CD8-positive, alpha-beta memory T cell (primary cell): Measurements from ENCODE around the gene SAP30BP. TPM values are rescaled to one million over a fixed set of nuclear protein-coding genes. Genes with fewer than 3 reads are reported as not detected.

Source experiments
- CTCF ChIA-PET: fragments of 350-600 bp; sonication (Branson Sonifier 250); formaldehyde crosslinking; loops from one replicate; lab custom pipeline; 2021; ENCODE audit warnings: antibody characterized with exemption; lab: Charles Lee
- POLR2A ChIA-PET: fragments of 350-600 bp; sonication (Branson Sonifier 250); formaldehyde crosslinking; loops from one replicate; lab custom pipeline; 2021; ENCODE audit warnings: antibody characterized with exemption; lab: Charles Lee
- DNase-seq, 5 donors: peaks; one replicate each; pipeline versions ENCODE4 v3.0.0 to v3.0.0-alpha.2; 2020 to 2022; ENCODE audit warnings: mixed read lengths in 1 of 5
- H3K27ac ChIP-seq: one replicate; pipeline ENCODE4 v1.7.0; 2013; ENCODE audit warnings: low read depth, mild to moderate bottlenecking, low read length, moderate library complexity
- H3K27me3 ChIP-seq: 2 replicates; pipeline ENCODE4 v1.7.0; 2013; ENCODE audit warnings: low read length, mild to moderate bottlenecking; ENCODE audit not compliant: insufficient read depth, poor library complexity, severe bottlenecking
- H3K36me3 ChIP-seq: 2 replicates; pipeline ENCODE4 v1.7.0; 2013; ENCODE audit warnings: mild to moderate bottlenecking, low read length, moderate library complexity; ENCODE audit not compliant: insufficient read depth
- H3K4me1 ChIP-seq: 2 replicates; pipeline ENCODE4 v1.7.0; 2013; ENCODE audit warnings: mild to moderate bottlenecking, low read length, moderate library complexity; ENCODE audit not compliant: insufficient read depth
- H3K4me3 ChIP-seq: 2 replicates; pipeline ENCODE4 v1.7.0; 2013; ENCODE audit warnings: mild to moderate bottlenecking, low read length
- H3K9me3 ChIP-seq: 2 replicates; pipeline ENCODE4 v1.7.0; 2013; ENCODE audit warnings: mild to moderate bottlenecking, low read length
- H3K27ac Mint-ChIP-seq, 8 donors: one replicate each; pipeline ENCODE4 v1.8.0; 2020 to 2021; ENCODE audit warnings: mixed read lengths in 8 of 8, mild to moderate bottlenecking in 6 of 8, inconsistent platforms in 3 of 8, moderate library complexity in 3 of 8
- H3K27me3 Mint-ChIP-seq, 2 donors: one replicate each; pipeline ENCODE4 v1.8.0; 2020 to 2021; ENCODE audit warnings: mixed read lengths in 2 of 2, mild to moderate bottlenecking in 1 of 2, moderate library complexity in 1 of 2
- H3K36me3 Mint-ChIP-seq, 3 donors: one replicate each; pipeline ENCODE4 v1.8.0; 2020 to 2021; ENCODE audit warnings: mixed read lengths in 3 of 3, inconsistent platforms in 1 of 3, mild to moderate bottlenecking in 1 of 3
- H3K4me1 Mint-ChIP-seq, 3 donors: one replicate each; pipeline ENCODE4 v1.8.0; 2020 to 2021; ENCODE audit warnings: mixed read lengths in 3 of 3, inconsistent platforms in 1 of 3, mild to moderate bottlenecking in 1 of 3
- H3K4me3 Mint-ChIP-seq, 7 donors: one replicate each; pipeline ENCODE4 v1.8.0; 2020 to 2021; ENCODE audit warnings: mixed read lengths in 7 of 7, mild to moderate bottlenecking in 6 of 7, moderate library complexity in 4 of 7, inconsistent platforms in 2 of 7
- H3K9me3 Mint-ChIP-seq, 5 donors: one replicate each; pipeline ENCODE4 v1.8.0; 2020 to 2022; ENCODE audit warnings: mixed read lengths in 5 of 5, mild to moderate bottlenecking in 3 of 5, moderate library complexity in 2 of 5, inconsistent platforms in 1 of 5
- polyA plus RNA-seq: library from polyadenylated mRNA; unstranded; fragments of 300-500 nt; fragmentation: Illumina TruSeq; gene quantifications from one replicate; pipeline ENCODE4 v1.2.3, GENCODE V29; 2021
- total RNA-seq, 2 experiments: library from RNA; stranded (reverse); gene quantifications; one replicate each; pipeline ENCODE4 v1.2.3, GENCODE V29; 2021

Gene SAP30BP
- total and polyA plus RNA-seq, 3 experiments from 2014 or later, result 87.5 to 111 (median 98.0) TPM

- ChIA-PET POLR2A (interaction anchor here (0.6 to 1.3 kb wide), 4 partner anchors 99 to 405 kb away, joined by 3 to 4 read pairs (median 4); partner anchors contain the start of genes GALK1 and GGA3), CTCF (interaction anchor here (0.6 to 2.8 kb wide), 8 partner anchors 10 to 191 kb away, joined by 3 to 12 read pairs (median 3); no protein-coding TSS in a partner anchor)
- Mint-ChIP-seq H3K4me3 (peak overlapping the region in 5 of 7 donors; percentile 23 to 68 (median 51)), H3K36me3 (peaks cover 8 to 47% (median 20%) of the 10 kb centered on the region in 3 donors), H3K9me3 (no peaks in the 10 kb centered on the region), H3K27ac (peak overlapping the region in 3 of 8 donors; percentile 53 to 76 (median 75)), H3K4me1 (peaks cover 12 to 17% (median 14%) of the 10 kb centered on the region in 3 donors), H3K27me3 (no peaks in the 10 kb centered on the region)
- Histone ChIP-seq H3K9me3 (no peaks in the 10 kb centered on the region), H3K4me3 (peak overlapping the region; percentile 35), H3K27me3 (no peaks in the 10 kb centered on the region), H3K4me1 (peaks cover 28% of the 10 kb centered on the region), H3K36me3 (peaks cover 25% of the 10 kb centered on the region), H3K27ac (peak overlapping the region; percentile 96)
- DNase-seq, result no peak
Observed at GRCh38 chr17:75665981-75666380, 1.2 kb upstream of the SAP30BP start.

DNA sequence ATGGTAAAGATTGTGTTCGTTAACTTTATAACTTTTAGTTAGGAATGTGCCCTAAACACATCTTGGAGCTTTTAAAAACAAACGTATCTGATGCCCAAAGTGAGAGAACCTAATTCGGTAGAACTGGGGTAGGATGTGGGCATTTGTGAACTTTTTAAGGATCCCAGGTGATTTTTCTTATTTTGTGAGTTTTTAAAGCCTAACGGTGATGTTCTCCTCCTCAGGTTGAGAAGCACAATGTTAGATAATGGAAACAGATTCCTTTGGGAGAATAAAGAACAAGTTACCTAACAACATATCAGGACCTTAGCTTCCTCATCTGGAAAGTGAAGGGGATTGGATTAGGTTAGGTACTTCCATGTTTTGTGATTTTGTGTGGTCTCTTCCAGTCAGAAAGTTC is 687 bp downstream of the SAP30BP start:
- peak overlapping the region; percentile 98 for H3K4me3 ChIP-seq
- H3K9me3 ChIP-seq, result no peaks in the 10 kb centered on the region
- POLR2A ChIA-PET, result interaction anchor here (1.0 to 1.7 kb wide), 2 partner anchors 9 to 115 kb away, joined by 4 read pairs; no protein-coding TSS in a partner anchor
- Mint-ChIP-seq H3K27me3 (no peaks in the 10 kb centered on the region), H3K9me3 (no peaks in the 10 kb centered on the region), H3K4me3 (no peak overlapping the region), H3K27ac (no peak overlapping the region), H3K4me1 (peaks cover 16 to 22% (median 20%) of the 10 kb centered on the region in 3 donors), H3K36me3 (peaks cover 4 to 50% (median 10%) of the 10 kb centered on the region in 3 donors)
- peaks cover 28% of the 10 kb centered on the region for H3K4me1 ChIP-seq
- H3K27ac ChIP-seq, result peak overlapping the region; percentile 96
- H3K36me3 ChIP-seq, result peaks cover 22% of the 10 kb centered on the region
- no peak for DNase-seq
- CTCF ChIA-PET, result interaction anchor here (0.8 to 2.8 kb wide), 2 partner anchors 81 to 86 kb away, joined by 3 to 12 read pairs; no protein-coding TSS in a partner anchor
- H3K27me3 ChIP-seq, result no peaks in the 10 kb centered on the region

DNA sequence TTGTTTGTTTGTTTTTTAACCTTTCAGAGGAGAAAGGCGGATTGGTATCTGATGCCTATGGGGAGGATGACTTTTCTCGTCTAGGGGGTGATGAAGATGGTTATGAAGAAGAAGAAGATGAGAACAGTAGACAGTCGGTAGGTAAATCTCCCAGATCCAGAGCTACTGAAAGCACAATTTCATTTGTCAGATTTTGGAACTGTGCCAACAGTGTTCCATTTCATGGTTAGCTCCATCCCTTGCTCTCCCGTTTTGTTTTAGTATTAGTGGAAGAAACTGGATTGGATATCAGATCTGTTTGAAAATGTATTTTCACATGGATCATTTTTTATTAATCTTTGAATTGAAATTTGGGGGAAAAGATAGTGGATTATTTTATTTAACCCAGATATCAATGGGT is 1.4 kb downstream of the SAP30BP start:
- no peak for DNase-seq
- no peaks in the 10 kb centered on the region for H3K27me3 ChIP-seq
- H3K36me3 ChIP-seq, result peaks cover 28% of the 10 kb centered on the region
- ChIA-PET POLR2A (no interaction called here), CTCF (no interaction called here)
- no peak overlapping the region for H3K4me3 Mint-ChIP-seq
- H3K36me3 Mint-ChIP-seq, result peaks cover 4 to 54% (median 10%) of the 10 kb centered on the region in 3 donors
- no peak overlapping the region for H3K4me3 ChIP-seq
- H3K4me1 Mint-ChIP-seq, result peaks cover 16 to 22% (median 22%) of the 10 kb centered on the region in 3 donors
- H3K4me1 ChIP-seq, result peaks cover 28% of the 10 kb centered on the region
- no peaks in the 10 kb centered on the region for H3K27me3 Mint-ChIP-seq
- H3K27ac Mint-ChIP-seq, result peak overlapping the region in 2 of 8 donors; percentile 20 to 97
- H3K27ac ChIP-seq, result no peak overlapping the region
- H3K9me3 Mint-ChIP-seq, result no peaks in the 10 kb centered on the region
- H3K9me3 ChIP-seq, result no peaks in the 10 kb centered on the region

DNA sequence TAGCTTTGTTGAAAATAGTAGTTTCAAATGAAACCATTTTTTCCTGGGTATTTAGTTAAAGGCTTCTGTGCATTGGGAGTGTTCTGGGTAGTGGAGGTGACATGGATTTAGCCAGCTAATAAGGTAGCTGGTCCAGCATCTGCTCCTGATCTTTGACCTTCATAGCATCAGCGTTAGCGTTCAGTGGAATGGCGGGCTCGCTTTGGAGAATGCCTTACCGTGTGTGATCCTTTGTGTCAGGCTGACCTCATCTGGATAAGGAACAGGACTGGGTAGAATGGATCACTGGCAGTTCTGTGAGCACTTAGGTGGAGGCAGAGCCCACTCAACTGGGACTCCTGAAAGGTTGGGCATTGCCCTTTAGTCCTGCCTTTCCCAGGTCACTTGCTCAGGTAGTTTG is 3.7 kb downstream of the SAP30BP start:
- peaks cover 28% of the 10 kb centered on the region for H3K4me1 ChIP-seq
- peak overlapping the region in 2 of 7 donors; percentile 23 to 51 for H3K4me3 Mint-ChIP-seq
- ChIA-PET POLR2A (no interaction called here), CTCF (interaction anchor here (1.4 to 7.1 kb wide), 3 partner anchors 14 to 83 kb away, joined by 3 to 77 read pairs (median 7); no protein-coding TSS in a partner anchor)
- peaks cover 15 to 25% (median 19%) of the 10 kb centered on the region in 3 donors for H3K4me1 Mint-ChIP-seq
- no peaks in the 10 kb centered on the region for H3K9me3 ChIP-seq
- H3K4me3 ChIP-seq, result no peak overlapping the region
- peaks cover 33% of the 10 kb centered on the region for H3K36me3 ChIP-seq
- H3K27me3 Mint-ChIP-seq, result no peaks in the 10 kb centered on the region
- H3K27me3 ChIP-seq, result no peaks in the 10 kb centered on the region
- H3K36me3 Mint-ChIP-seq, result peaks cover 0 to 54% (median 9%) of the 10 kb centered on the region in 3 donors
- no peaks in the 10 kb centered on the region for H3K9me3 Mint-ChIP-seq
- DNase-seq, result no peak
- H3K27ac Mint-ChIP-seq, result peak overlapping the region in 2 of 8 donors; percentile 40 to 42
- no peak overlapping the region for H3K27ac ChIP-seq

DNA sequence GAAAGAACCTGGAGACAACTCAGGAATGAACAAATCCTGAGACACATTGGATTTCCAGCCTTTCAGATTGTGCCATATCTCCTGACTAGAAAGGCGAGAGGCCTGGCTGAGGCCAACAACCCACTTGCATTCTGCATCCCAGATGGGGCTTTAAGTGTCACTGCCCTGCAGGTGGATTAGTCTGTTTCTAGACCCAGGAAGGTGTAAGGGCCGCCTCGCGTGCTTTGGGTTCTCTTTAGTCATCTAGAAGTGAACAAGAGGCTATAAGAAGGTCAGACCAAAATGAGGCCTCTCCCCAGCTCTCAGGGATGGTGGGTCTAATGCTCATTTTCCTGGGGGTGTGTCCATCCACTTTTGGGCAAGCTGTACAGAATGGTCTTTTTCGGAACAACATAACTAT is 4.9 kb downstream of the SAP30BP start:
- Mint-ChIP-seq H3K4me3 (peak overlapping the region in 1 of 7 donors; percentile 51), H3K4me1 (peaks cover 20 to 31% (median 23%) of the 10 kb centered on the region in 3 donors), H3K9me3 (no peaks in the 10 kb centered on the region), H3K36me3 (peaks cover 0 to 63% (median 9%) of the 10 kb centered on the region in 3 donors), H3K27me3 (no peaks in the 10 kb centered on the region), H3K27ac (no peak overlapping the region)
- ChIA-PET CTCF (interaction anchor here (1.4 to 7.1 kb wide), 4 partner anchors 13 to 82 kb away, joined by 3 to 77 read pairs (median 5); no protein-coding TSS in a partner anchor), POLR2A (no interaction called here)
- no peak overlapping the region for H3K4me3 ChIP-seq
- H3K27me3 ChIP-seq, result no peaks in the 10 kb centered on the region
- H3K4me1 ChIP-seq, result peaks cover 18% of the 10 kb centered on the region
- H3K36me3 ChIP-seq, result peaks cover 37% of the 10 kb centered on the region
- no peak for DNase-seq
- no peaks in the 10 kb centered on the region for H3K9me3 ChIP-seq
- H3K27ac ChIP-seq, result no peak overlapping the region

DNA sequence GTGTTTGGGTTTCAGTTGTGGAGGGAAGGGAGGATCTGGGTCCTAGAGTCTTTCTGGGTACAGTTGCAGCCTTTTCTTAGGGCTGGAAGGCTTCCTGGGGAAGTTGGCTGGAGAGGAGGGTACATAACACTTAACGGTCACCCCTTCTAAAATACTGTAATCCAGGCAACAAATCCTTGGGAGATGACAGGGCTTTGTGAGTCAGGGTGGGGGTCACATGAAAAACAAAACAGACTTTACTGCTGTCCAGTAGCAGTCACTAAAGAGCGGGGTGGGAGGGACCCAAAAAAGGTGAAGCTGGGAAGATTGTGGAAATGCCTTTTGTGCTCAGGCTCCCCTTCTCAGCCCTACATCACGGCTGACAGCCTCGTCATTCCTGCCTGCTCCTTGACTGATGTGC is 6.3 kb downstream of the SAP30BP start:
- H3K9me3 Mint-ChIP-seq, result no peaks in the 10 kb centered on the region
- ChIA-PET POLR2A (no interaction called here), CTCF (interaction anchor here (5.4 to 7.1 kb wide), 2 partner anchors 75 to 80 kb away, joined by 17 to 77 read pairs; no protein-coding TSS in a partner anchor)
- Histone ChIP-seq H3K9me3 (no peaks in the 10 kb centered on the region), H3K36me3 (peaks cover 37% of the 10 kb centered on the region), H3K27me3 (no peaks in the 10 kb centered on the region), H3K4me3 (no peak overlapping the region), H3K27ac (no peak overlapping the region), H3K4me1 (peaks cover 8% of the 10 kb centered on the region)
- peaks cover 0 to 66% (median 6%) of the 10 kb centered on the region in 3 donors for H3K36me3 Mint-ChIP-seq
- H3K27me3 Mint-ChIP-seq, result no peaks in the 10 kb centered on the region
- H3K27ac Mint-ChIP-seq, result peak overlapping the region in 1 of 8 donors; percentile 40
- no peak for DNase-seq
- H3K4me1 Mint-ChIP-seq, result peaks cover 21 to 36% (median 23%) of the 10 kb centered on the region in 3 donors
- peak overlapping the region in 1 of 7 donors; percentile 40 for H3K4me3 Mint-ChIP-seq

DNA sequence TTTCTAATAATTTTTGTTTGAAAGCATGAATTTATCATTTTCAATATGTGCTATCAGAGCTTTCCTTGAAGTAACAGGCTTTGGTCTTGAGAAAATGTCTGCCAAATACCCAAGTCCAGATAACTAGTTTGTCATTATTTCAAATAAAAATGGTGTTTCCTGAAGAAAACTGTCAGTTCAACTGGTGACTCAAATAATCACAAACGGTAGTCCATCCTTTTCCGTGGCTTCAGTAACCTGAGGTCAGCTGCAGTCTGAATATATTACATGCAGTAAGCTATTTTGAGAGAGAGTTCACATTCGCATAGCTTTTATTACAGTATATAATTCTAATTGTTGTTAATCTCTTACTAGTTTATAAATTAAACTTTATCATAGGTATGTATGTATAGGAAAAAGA is 9.3 kb downstream of the SAP30BP start:
- H3K36me3 ChIP-seq, result peaks cover 40% of the 10 kb centered on the region
- Mint-ChIP-seq H3K27me3 (no peaks in the 10 kb centered on the region), H3K4me3 (no peak overlapping the region), H3K36me3 (peaks cover 0 to 72% (median 3%) of the 10 kb centered on the region in 3 donors), H3K9me3 (no peaks in the 10 kb centered on the region), H3K4me1 (peaks cover 12 to 34% (median 20%) of the 10 kb centered on the region in 3 donors), H3K27ac (no peak overlapping the region)
- ChIA-PET POLR2A (no interaction called here), CTCF (interaction anchor here (5.4 to 7.1 kb wide), 2 partner anchors 72 to 77 kb away, joined by 17 to 77 read pairs; no protein-coding TSS in a partner anchor)
- no peaks in the 10 kb centered on the region for H3K9me3 ChIP-seq
- no peak overlapping the region for H3K27ac ChIP-seq
- no peaks in the 10 kb centered on the region for H3K27me3 ChIP-seq
- H3K4me1 ChIP-seq, result peaks cover 3% of the 10 kb centered on the region
- DNase-seq, result no peak
- no peak overlapping the region for H3K4me3 ChIP-seq

GRCh38 chr17:75679706-75680211 is 12.6 kb downstream of the SAP30BP start:
- peak overlapping the region in 1 of 8 donors; percentile 15 for H3K27ac Mint-ChIP-seq
- peaks cover 21 to 50% (median 36%) of the 10 kb centered on the region in 3 donors for H3K4me1 Mint-ChIP-seq
- no peak overlapping the region for H3K4me3 Mint-ChIP-seq
- DNase-seq, result no peak
- no peaks in the 10 kb centered on the region for H3K9me3 Mint-ChIP-seq
- peaks cover 0 to 63% (median 2%) of the 10 kb centered on the region in 3 donors for H3K36me3 Mint-ChIP-seq
- Histone ChIP-seq H3K4me1 (peaks cover 14% of the 10 kb centered on the region), H3K36me3 (peaks cover 30% of the 10 kb centered on the region), H3K4me3 (no peak overlapping the region), H3K27me3 (no peaks in the 10 kb centered on the region), H3K27ac (no peak overlapping the region), H3K9me3 (no peaks in the 10 kb centered on the region)
- no peaks in the 10 kb centered on the region for H3K27me3 Mint-ChIP-seq
- ChIA-PET POLR2A (no interaction called here), CTCF (interaction anchor here (2.1 kb wide), 1 partner anchor 69 kb away, joined by 10 read pairs; no protein-coding TSS in a partner anchor)
